HG03135 (cell line): ENCODE results near the gene F12.
A peak's percentile ranks its signal among the peaks of the same experiment; 100 is the strongest.
"Not testable (repeated sequence)": the region's sequence is repeated elsewhere in the genome, so short reads cannot be mapped to it uniquely, and the experiment has no call there.

ENCODE experiments used
- ATAC-seq: cut with Tn5 transposase; IDR thresholded peaks from one replicate; pipeline ENCODE4 v1.9.1; 2021; ENCODE audit warnings: mild to moderate bottlenecking, moderate library complexity; ENCODE audit not compliant: unreplicated experiment

The F12 gene

GRCh38 chr5:177432839-177433657 lies 23.7 kb upstream of the F12 start:
- ATAC-seq = no peak

GRCh38 chr5:177432143-177432838 lies 22.9 kb upstream of the F12 start:
- no peak for ATAC-seq

GRCh38 chr5:177431317-177432142 lies 22.2 kb upstream of the F12 start:
- peak; percentile 44 for ATAC-seq

- ATAC-seq = peak; percentile 0
Observed at GRCh38 chr5:177430972-177431316, 21.6 kb upstream of the F12 start.

GRCh38 chr5:177430140-177430951 lies 21.0 kb upstream of the F12 start:
- ATAC-seq = no peak

GRCh38 chr5:177429248-177430040 lies 20.1 kb upstream of the F12 start:
- no peak for ATAC-seq

GRCh38 chr5:177428574-177429217 lies 19.3 kb upstream of the F12 start:
- no peak for ATAC-seq

GRCh38 chr5:177427919-177428573 lies 18.7 kb upstream of the F12 start:
- ATAC-seq = no peak

GRCh38 chr5:177427211-177427822 lies 18.0 kb upstream of the F12 start:
- no peak for ATAC-seq

GRCh38 chr5:177426566-177427210 lies 17.3 kb upstream of the F12 start, which contains the start of gene GRK6:
GRK6 (plus strand) TSS chr5:177426676; CDS start chr5:177426846, 170 bp downstream.
- ATAC-seq = peak; percentile 6

- peak; percentile 77 for ATAC-seq
Observed at GRCh38 chr5:177425801-177426565, 16.6 kb upstream of the F12 start.

- no peak for ATAC-seq
Observed at GRCh38 chr5:177425196-177425800, 15.9 kb upstream of the F12 start.

- ATAC-seq = no peak
Observed at GRCh38 chr5:177423671-177424070, 14.3 kb upstream of the F12 start.

GRCh38 chr5:177421062-177421798 lies 11.9 kb upstream of the F12 start:
- no peak for ATAC-seq

GRCh38 chr5:177420472-177420871 lies 11.1 kb upstream of the F12 start:
- ATAC-seq = not testable (repeated sequence)

GRCh38 chr5:177419046-177419445 lies 9.7 kb upstream of the F12 start:
- no peak for ATAC-seq
